ENCODE data around the gene OR10A7.

OR10A7 gene

DNA sequence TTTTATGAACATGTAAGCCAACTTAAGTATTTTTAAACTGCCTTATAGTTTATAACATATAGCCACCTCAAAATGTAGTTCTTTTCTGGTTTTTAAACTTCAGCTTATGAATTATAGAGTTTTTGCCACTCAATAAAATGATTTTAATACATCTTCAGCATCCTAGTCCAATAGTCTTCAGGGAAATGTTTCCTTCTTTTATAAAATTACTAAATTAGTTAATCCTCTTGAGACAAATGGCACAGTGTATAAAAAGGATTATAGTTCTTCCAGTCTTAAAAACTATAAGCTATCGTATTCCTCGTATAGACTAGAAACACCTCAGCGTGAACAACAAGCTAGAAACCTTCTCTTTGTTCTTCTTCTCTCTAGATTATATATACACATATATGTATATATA lies 23.5 kb downstream of the OR10A7 start, which contains the start of gene OR6C74:
Gene OR6C74, plus strand, starts transcription at position 301 of the 400 bp plus-strand sequence. CDS start 2,679 bp downstream, outside the sequence.
- Histone ChIP-seq H3K4me1 (ENCODE audit: control insufficient read depth, insufficient read depth, low read length) (no peaks in the 10 kb centered on the region), H3K4me3 (ENCODE audit: low read length) (no peak within 1 kb of the TSS), H3K9me3 (ENCODE audit: control insufficient read depth, insufficient read depth, low read length) (no peaks in the 10 kb centered on the region), H3K36me3 (ENCODE audit: control insufficient read depth, insufficient read depth, low read length) (no peaks in the 10 kb centered on the region), H3K27ac (ENCODE audit: low read length) (no peak within 1 kb of the TSS), H3K27me3 (ENCODE audit: control insufficient read depth, insufficient read depth, low read length) (no peaks in the 10 kb centered on the region)
- no peak for DNase-seq (ENCODE audit: low read depth, low spot score)
- WGBS (ENCODE audit: insufficient coverage, insufficient read length), result no CpG with 5 or more reads among the region's 3 CpGs

DNA sequence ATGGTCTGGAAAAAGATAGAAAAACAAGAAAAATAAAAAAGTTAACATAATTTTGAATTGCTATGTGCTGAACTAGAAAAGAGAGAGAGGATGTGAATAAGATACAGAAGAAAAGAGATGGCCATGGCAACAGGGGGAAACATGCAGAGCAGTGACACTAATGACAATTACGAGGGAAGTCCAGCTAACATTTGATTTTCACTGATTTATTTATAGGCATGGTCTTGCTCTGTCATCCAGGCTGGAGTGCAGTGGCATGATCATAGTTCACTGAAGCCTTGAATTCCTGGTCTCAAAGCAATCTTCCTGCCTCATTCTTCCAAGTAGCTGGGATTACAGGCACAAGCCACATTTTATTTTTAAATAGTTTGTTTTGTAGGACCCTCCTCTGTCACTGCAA lies 25.3 kb downstream of the OR10A7 start:
- H3K36me3 ChIP-seq (ENCODE audit: control insufficient read depth, insufficient read depth, low read length), result no peaks in the 10 kb centered on the region
- WGBS (ENCODE audit: insufficient coverage, insufficient read length), result no CpG with 5 or more reads among the region's 1 CpG
- DNase-seq (ENCODE audit: low read depth, low spot score), result no peak
- H3K9me3 ChIP-seq (ENCODE audit: control insufficient read depth, insufficient read depth, low read length), result no peaks in the 10 kb centered on the region
- H3K4me3 ChIP-seq (ENCODE audit: low read length), result no peak overlapping the region
- no peaks in the 10 kb centered on the region for H3K27me3 ChIP-seq (ENCODE audit: control insufficient read depth, insufficient read depth, low read length)
- no peaks in the 10 kb centered on the region for H3K4me1 ChIP-seq (ENCODE audit: control insufficient read depth, insufficient read depth, low read length)
- H3K27ac ChIP-seq (ENCODE audit: low read length), result no peak overlapping the region

DNA sequence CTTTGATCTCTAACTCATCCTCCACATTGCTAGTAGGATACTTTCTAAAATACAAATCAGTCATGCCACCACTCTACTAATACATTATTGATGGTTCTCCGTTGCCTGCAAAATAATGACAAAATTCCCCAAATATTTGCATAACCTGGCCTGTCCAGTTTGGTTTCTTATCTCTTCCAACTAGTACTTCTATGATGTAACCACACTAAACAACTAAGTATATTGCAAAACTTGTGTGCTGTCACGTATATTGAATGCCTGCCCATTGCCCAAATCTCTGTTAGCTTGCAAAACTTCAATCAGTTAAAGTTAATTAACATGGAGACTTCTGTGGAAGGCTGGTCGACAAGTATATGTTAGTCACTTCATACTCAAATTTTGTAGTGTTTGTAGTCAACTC lies 30.1 kb downstream of the OR10A7 start:
- no CpG with 5 or more reads among the region's 3 CpGs for WGBS (ENCODE audit: insufficient coverage, insufficient read length)

GRCh38 chr12:55253281-55253680 lies 32.5 kb downstream of the OR10A7 start:
- no peak for DNase-seq (ENCODE audit: low read depth, low spot score)
- no peak overlapping the region for H3K27ac ChIP-seq (ENCODE audit: low read length)
- no peaks in the 10 kb centered on the region for H3K9me3 ChIP-seq (ENCODE audit: control insufficient read depth, insufficient read depth, low read length)
- no peaks in the 10 kb centered on the region for H3K4me1 ChIP-seq (ENCODE audit: control insufficient read depth, insufficient read depth, low read length)
- no peak overlapping the region for H3K4me3 ChIP-seq (ENCODE audit: low read length)
- H3K27me3 ChIP-seq (ENCODE audit: control insufficient read depth, insufficient read depth, low read length), result no peaks in the 10 kb centered on the region
- no peaks in the 10 kb centered on the region for H3K36me3 ChIP-seq (ENCODE audit: control insufficient read depth, insufficient read depth, low read length)

More for the DNA sequence above, 30.1 kb downstream of the OR10A7 start:
- Histone ChIP-seq H3K36me3 (ENCODE audit: control insufficient read depth, insufficient read depth, low read length) (no peaks in the 10 kb centered on the region), H3K4me3 (ENCODE audit: low read length) (no peak overlapping the region), H3K9me3 (ENCODE audit: control insufficient read depth, insufficient read depth, low read length) (no peaks in the 10 kb centered on the region), H3K27me3 (ENCODE audit: control insufficient read depth, insufficient read depth, low read length) (no peaks in the 10 kb centered on the region), H3K4me1 (ENCODE audit: control insufficient read depth, insufficient read depth, low read length) (no peaks in the 10 kb centered on the region), H3K27ac (ENCODE audit: low read length) (no peak overlapping the region)
- no peak for DNase-seq (ENCODE audit: low read depth, low spot score)

GRCh38 chr12:55256831-55257230 lies 36.0 kb downstream of the OR10A7 start:
- Histone ChIP-seq H3K27ac (ENCODE audit: low read length) (no peak overlapping the region), H3K27me3 (ENCODE audit: control insufficient read depth, insufficient read depth, low read length) (no peaks in the 10 kb centered on the region), H3K4me1 (ENCODE audit: control insufficient read depth, insufficient read depth, low read length) (no peaks in the 10 kb centered on the region), H3K9me3 (ENCODE audit: control insufficient read depth, insufficient read depth, low read length) (no peaks in the 10 kb centered on the region), H3K36me3 (ENCODE audit: control insufficient read depth, insufficient read depth, low read length) (no peaks in the 10 kb centered on the region), H3K4me3 (ENCODE audit: low read length) (no peak overlapping the region)
- no CpG with 5 or more reads among the region's 4 CpGs for WGBS (ENCODE audit: insufficient coverage, insufficient read length)
- DNase-seq (ENCODE audit: low read depth, low spot score), result no peak

DNA sequence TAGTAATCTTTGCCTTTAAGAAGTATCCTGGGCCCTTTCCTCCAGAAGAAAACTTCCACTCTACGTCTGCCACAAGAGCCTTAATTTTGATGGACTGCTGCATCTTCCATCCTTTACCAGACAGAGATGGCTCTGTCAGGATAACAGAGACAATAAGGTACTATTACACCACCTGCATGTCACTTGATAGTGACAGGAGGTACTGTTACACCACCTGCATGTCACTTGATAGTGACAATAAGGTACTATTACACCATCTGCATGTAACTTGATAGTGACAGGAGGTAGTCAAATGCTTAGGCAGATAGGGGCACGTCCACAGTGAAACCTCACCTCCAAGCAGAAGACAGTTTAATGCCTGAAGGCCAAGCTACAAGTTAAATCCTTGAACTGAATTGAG lies 37.5 kb downstream of the OR10A7 start:
- WGBS (ENCODE audit: insufficient coverage, insufficient read length), result no CpG with 5 or more reads among the region's 2 CpGs
- no peak overlapping the region for H3K27ac ChIP-seq (ENCODE audit: low read length)
- H3K9me3 ChIP-seq (ENCODE audit: control insufficient read depth, insufficient read depth, low read length), result no peaks in the 10 kb centered on the region
- H3K27me3 ChIP-seq (ENCODE audit: control insufficient read depth, insufficient read depth, low read length), result no peaks in the 10 kb centered on the region
- H3K4me3 ChIP-seq (ENCODE audit: low read length), result no peak overlapping the region
- no peak for DNase-seq (ENCODE audit: low read depth, low spot score)
- H3K36me3 ChIP-seq (ENCODE audit: control insufficient read depth, insufficient read depth, low read length), result no peaks in the 10 kb centered on the region
- no peaks in the 10 kb centered on the region for H3K4me1 ChIP-seq (ENCODE audit: control insufficient read depth, insufficient read depth, low read length)

Measured in iPS DF 6.9 (cell line).